Measurements from ENCODE around the gene LAPTM5. TPM values are rescaled to one million over a fixed set of nuclear protein-coding genes. Genes with fewer than 3 reads are reported as not detected.

Gene LAPTM5
- total and polyA plus RNA-seq, 2 of the 8 experiments (the other 6 are each of a cell fraction or from before 2014, with no cell fraction given): 0.37 to 1.4 TPM

DNA sequence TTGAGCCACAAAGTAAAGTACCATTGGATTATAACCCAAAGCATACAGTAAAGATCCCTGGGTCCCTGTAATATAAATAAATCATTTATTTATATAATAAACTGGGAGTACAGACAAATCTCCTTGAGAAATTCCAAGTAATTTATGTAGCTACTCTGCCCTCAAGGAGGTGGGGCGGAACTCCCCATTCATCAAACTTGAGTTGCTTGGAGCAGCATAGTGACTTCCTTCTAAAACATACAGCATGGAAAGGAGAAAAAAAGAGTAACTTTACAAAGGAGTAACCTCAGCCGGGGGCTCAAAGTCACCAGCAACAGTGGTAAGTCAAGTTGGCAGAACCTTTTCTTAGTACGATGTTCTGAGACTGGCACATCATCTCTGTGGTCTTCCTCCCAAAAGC is 4.5 kb downstream of the LAPTM5 start (continued):
- TF ChIP-seq SAP30 (IDR thresholded peaks at IDR 0.05; ENCODE audit: insufficient read depth, insufficient replicate concordance, low read length) (no peak), SP1 (IDR thresholded peaks at IDR 0.05; ENCODE audit: low read depth, low read length) (no peak), PHF8 (conservative IDR thresholded peaks at IDR 0.05; ENCODE audit: low read depth, low read length) (no peak), GTF2F1 (IDR thresholded peaks at IDR 0.05; ENCODE audit: borderline replicate concordance, low read depth, low read length) (no peak), TBP (IDR thresholded peaks at IDR 0.05; ENCODE audit: low read depth, low read length) (no peak), TAF1 (IDR thresholded peaks at IDR 0.05; ENCODE audit: low read depth, low read length) (no peak)
- TF ChIP-seq, protein P1, sequence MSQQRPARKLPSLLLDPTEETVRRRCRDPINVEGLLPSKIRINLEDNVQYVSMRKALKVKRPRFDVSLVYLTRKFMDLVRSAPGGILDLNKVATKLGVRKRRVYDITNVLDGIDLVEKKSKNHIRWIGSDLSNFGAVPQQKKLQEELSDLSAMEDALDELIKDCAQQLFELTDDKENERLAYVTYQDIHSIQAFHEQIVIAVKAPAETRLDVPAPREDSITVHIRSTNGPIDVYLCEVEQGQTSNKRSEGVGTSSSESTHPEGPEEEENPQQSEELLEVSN (IDR thresholded peaks at IDR 0.05): no peak
